Activated CD4-positive, alpha-beta T cell treated with anti-CD3 and anti-CD28 coated beads, Interleukin-10, Interleukin-2, amounts not matched to agents 100 ng/mL and 50 ng/mL, durations not matched to agents 16 hours and 8 hours (primary cell): ENCODE results near the gene REEP1.

Source experiments
- DNase-seq: peaks from one replicate; pipeline ENCODE4 v3.0.0-alpha.2; 2020

REEP1 gene

DNA sequence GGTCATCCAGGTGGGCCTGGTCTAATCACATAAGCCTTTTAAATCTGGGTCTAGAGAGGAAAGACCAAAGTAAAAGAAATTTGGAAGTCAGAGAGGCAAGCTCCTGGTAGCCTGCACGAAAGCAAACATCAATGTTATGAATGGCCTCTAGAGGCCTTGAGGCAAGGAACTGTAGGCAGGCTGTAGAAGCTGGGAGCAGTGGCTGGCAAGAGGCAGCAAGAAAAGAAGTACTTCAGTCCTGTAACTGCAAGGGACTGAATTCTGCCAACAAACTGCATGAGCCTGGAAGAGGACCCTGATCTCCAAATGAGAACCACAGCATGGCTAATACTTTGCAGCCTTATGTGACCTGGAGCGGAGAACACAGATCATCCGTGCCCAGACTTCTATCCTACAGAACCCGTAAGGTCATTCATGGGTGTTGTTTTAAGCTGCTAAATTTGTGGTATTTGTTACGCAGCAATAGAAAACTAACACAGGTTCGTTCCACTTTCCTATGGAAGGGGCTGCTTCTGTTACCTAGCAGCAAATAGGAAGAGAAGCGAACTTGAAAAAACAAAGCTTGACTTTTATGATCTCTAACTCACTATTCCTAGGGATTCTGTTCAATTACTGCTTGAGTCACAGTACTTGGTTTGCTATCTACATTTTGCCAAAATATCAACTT lies 143.4 kb downstream of the REEP1 start:
- peak; percentile 12 for DNase-seq

DNA sequence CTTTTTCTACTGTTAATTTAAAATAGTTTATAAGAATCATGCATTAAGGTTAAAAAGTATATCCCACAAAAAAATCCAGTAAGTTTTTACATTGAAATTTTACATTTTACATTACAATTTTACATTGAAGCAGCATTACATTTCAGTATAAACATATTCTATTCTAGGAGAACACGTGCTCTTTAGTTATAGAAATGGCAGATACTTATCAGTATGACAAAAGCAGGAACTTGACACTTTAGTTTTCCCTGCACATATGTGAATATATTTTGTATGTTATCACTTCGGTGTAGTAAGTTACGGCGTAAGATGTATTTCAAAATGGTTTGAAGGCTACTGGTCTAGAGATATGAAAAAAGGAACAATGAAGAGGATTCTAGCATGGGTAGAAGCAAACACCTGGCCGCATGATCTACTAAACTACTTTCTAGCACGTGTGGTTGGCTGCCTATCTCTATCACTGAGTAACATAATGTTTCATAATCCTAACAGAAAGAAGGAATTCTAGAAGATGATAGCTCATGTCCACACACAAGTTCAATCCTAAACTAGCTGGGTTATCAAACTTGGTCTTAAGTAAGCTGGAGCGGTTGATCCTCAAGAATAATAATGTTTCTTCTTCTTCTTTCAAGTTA lies 147.5 kb downstream of the REEP1 start:
- no peak for DNase-seq

- peak; percentile 33 for DNase-seq
Observed at GRCh38 chr2:86186431-86186830, 151.0 kb downstream of the REEP1 start.

GRCh38 chr2:86185517-86186212 lies 151.8 kb downstream of the REEP1 start:
- peak; percentile 58 for DNase-seq

- no peak for DNase-seq
Observed at GRCh38 chr2:86176597-86176996, 160.8 kb downstream of the REEP1 start.

DNA sequence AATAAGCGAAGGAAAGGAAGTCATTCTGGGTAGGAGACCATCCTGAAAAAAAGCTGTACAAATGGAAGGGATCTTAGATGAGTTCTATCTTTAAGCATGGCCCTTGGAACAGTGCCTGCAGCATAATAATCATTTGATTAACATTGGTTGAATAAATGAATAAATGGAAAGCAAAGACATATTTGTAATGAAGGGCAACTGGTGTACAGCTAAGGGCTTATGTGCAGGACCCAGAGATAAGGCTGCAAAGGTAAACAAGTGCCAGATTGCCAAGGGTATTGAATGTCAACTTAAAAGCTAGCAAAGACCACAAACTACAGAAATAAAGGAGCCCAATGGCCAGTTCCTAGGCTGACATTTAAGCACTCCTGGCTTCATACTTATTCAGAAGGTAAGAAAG lies 161.6 kb downstream of the REEP1 start:
- DNase-seq, result no peak

DNA sequence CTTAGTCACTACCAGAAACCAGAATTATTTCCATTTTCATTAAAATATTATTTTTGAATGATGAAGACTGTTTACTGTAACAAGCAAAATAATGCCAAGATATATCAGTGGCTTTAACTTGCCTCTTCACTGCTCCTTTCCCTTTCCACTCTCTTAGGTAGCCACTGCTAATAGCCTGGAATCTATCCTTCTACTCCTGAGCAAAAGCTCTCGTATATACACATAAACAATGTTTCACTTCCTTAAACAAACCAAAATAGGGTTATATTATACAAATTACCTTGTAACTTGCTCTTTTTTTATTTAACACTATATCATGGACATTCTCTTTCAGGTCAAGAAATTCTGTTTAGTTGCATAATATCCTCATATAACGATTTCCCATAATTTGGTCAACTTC lies 163.0 kb downstream of the REEP1 start:
- no peak for DNase-seq

DNA sequence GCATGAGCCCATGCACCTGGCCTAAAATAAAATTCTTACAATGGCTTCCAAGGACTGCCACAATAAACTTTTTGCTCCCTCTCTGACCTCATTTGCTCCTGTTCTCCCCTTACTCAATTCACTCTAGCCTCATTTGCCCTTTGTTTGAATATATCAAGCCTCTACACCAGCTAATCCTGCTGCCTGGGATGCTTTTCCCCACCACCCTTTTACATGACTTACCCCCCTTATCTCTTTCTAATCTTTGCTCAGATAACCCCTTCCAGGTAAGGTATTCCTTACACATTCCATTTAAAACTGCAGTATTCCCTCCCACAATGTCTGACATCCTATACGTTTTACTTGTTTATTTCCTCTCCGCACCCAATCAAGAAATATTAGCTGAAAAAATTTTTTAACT lies 164.8 kb downstream of the REEP1 start:
- DNase-seq, result no peak

DNA sequence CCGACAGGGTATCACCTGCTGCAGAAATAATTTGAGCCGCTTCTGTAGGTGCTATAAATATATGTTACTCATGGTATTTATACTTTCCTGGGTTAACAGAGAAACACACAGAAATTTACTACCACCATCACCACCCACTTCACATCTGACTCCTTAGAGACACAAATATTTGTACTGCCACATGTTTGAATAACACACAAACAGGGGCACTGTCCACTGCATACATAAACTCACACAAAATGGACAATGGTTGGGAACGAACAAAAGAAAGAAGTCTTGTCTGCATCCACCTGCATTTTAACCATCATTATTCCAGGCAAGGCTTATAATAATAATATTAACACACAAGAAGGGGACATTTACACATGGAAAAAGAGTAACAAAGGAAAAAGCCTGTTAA lies 166.1 kb downstream of the REEP1 start:
- DNase-seq, result no peak

DNA sequence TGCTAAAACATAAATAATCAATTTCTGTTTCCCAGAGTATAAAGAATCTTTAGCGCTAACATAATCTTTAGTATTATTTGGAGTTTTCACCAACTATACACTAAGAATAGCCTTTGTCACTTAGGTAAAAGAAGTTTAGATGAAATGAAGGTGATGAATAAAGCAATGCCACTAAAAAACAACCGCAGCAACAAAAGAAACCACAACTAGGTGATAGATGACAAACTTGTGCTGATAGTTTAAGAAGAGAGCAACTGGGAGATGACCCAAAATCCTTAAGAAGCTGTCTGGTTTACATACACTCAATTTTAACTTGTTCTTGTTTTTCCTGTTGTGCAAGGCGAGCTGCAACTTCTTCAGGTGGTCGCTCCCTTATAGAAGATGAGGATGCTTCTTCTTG lies 167.0 kb downstream of the REEP1 start:
- DNase-seq, result no peak
